Psoas muscle (tissue), 8 donors: Measurements from ENCODE around the gene SBNO2. TPM values are rescaled to one million over a fixed set of nuclear protein-coding genes. Genes with fewer than 3 reads are reported as not detected.

Experiments used
- ATAC-seq, 4 donors: fragments of 200-7000 bp; cut with Tn5 transposase; one replicate each; pipeline ENCODE4 v1.9.1; 2020; ENCODE audit warnings: moderate library complexity in 3 of 4, mild to moderate bottlenecking in 2 of 4
- DNase-seq, 2 donors: peaks; one replicate each; pipeline ENCODE4 v3.0.0-alpha.2; 2020
- H3K27ac ChIP-seq: fragments of 200-600 bp; one replicate; pipeline ENCODE4 v1.8.0; 2022
- H3K27me3 ChIP-seq, 3 donors: fragments of 200-600 bp in 1 of 3; one replicate each; pipeline versions ENCODE4 v1.6.1 to v1.8.0; 2013 to 2022; ENCODE audit warnings: low read length in 2 of 3, mild to moderate bottlenecking in 2 of 3, moderate library complexity in 1 of 3; ENCODE audit not compliant: insufficient read depth in 3 of 3
- H3K36me3 ChIP-seq, 2 donors: fragments of 200-600 bp in 1 of 2; one replicate each; pipeline versions ENCODE4 v1.6.1 to v1.8.0; 2013 to 2022; ENCODE audit warnings: low read depth in 1 of 2, mild to moderate bottlenecking in 1 of 2, moderate library complexity in 1 of 2; ENCODE audit not compliant: insufficient read depth in 1 of 2
- H3K4me1 ChIP-seq: fragments of 200-600 bp; one replicate; pipeline ENCODE4 v1.8.0; 2022
- H3K4me3 ChIP-seq: fragments of 200-600 bp; one replicate; pipeline ENCODE4 v1.8.0; 2022; ENCODE audit warnings: mild to moderate bottlenecking
- H3K9me3 ChIP-seq: fragments of 200-600 bp; one replicate; pipeline ENCODE4 v1.8.0; 2022
- WGBS, 3 donors: extraction: QIAGEN DNeasy Blood & Tissue Kit; methylation state at CpG; one replicate each; pipeline versions ENCODE4 v1.1.6 to v1.1.7; 2013; 5-methylcytosine and 5-hydroxymethylcytosine counted together
- intact Hi-C, 2 donors: fragments of 100-400 bp; cut with DNase I; formaldehyde crosslinking; loops; one replicate each; pipeline versions ENCODE4 v1.11.0 to v1.14.2; 2022
- polyA plus RNA-seq, 3 donors: library from polyadenylated mRNA; stranded (reverse); fragments of 200-250 nt; gene quantifications; one replicate each; pipeline ENCODE4 v1.2.3, GENCODE V29; 2013
- total RNA-seq, 4 donors: library from RNA; stranded (reverse); fragmentation: NEBNext Ultra II Directional in 2 of 4; extraction: Animal tissue kit (Norgen Biotek cat#: 25700) in 2 of 4; gene quantifications; one replicate each; pipeline versions ENCODE4 v1.2.1 to v1.2.4, GENCODE V29; 2021 to 2023
- TF ChIP-seq, protein P1 (sequence below): fragments of 200-600 bp; IDR thresholded peaks from one replicate; pipeline ENCODE4 v1.8.0; 2022; ENCODE audit warnings: antibody characterized with exemption
- donor health status: healthy with polysubstance abuse.
- donor health status: DM: no; HTN: no; CAD: no; lungs with moderate emphysema.
- donor health status: Bipolar disorder and iron deficiency.
- donor health status: healthy.
- donor health status: DM: yes; HTN: yes; CAD: no.
- donor health status: DM: no; HTN: no; CAD: no.
- donor health status: DM: no; HTN: no; CAD: no.
- donor health status: DM: yes; HTN: yes; CAD: no.

Gene SBNO2
- total and polyA plus RNA-seq, 7 donors = 18.5 to 138 (median 47.2) TPM

- Histone ChIP-seq H3K36me3 (peaks cover 0 to 47% of the 10 kb centered on the region in 2 donors), H3K4me3 (no peak overlapping the region), H3K27ac (no peak overlapping the region), H3K9me3 (no peaks in the 10 kb centered on the region), H3K4me1 (no peaks in the 10 kb centered on the region), H3K27me3 (no peaks in the 10 kb centered on the region)
- intact Hi-C loops = no loop called here
- WGBS, 3 donors = 95 to 97% (median 96%) methylated on average over 24 to 26 of the region's 26 CpGs
- ATAC-seq (no peak), DNase-seq (no peak)
- TF ChIP-seq, protein P1, sequence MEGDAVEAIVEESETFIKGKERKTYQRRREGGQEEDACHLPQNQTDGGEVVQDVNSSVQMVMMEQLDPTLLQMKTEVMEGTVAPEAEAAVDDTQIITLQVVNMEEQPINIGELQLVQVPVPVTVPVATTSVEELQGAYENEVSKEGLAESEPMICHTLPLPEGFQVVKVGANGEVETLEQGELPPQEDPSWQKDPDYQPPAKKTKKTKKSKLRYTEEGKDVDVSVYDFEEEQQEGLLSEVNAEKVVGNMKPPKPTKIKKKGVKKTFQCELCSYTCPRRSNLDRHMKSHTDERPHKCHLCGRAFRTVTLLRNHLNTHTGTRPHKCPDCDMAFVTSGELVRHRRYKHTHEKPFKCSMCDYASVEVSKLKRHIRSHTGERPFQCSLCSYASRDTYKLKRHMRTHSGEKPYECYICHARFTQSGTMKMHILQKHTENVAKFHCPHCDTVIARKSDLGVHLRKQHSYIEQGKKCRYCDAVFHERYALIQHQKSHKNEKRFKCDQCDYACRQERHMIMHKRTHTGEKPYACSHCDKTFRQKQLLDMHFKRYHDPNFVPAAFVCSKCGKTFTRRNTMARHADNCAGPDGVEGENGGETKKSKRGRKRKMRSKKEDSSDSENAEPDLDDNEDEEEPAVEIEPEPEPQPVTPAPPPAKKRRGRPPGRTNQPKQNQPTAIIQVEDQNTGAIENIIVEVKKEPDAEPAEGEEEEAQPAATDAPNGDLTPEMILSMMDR = no peak
These were observed 28.2 kb downstream of the SBNO2 start for GRCh38 chr19:1145635-1146411.

DNA sequence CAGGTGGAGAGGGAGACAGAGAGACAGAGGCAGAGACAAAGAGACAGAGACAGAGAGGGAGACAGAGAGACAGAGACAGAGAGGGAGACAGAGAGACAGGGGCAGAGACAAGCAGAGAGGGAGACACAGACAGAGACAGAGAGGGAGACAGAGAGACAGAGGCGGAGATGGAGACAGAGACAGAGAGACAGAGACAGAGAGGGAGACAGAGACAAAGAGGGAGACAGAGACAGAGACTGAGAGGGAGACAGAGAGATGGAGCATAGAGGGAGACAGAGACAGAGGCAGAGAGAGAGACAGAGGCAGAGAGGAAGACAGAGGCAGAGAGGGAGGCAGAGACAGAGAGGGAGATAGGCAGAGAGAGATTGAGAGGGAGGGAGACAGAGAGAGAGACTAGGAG is 29.3 kb downstream of the SBNO2 start:
- ATAC-seq = no peak
- intact Hi-C loops = no loop called here
- TF ChIP-seq, protein P1 = no peak
- Histone ChIP-seq H3K9me3 (no peaks in the 10 kb centered on the region), H3K4me1 (no peaks in the 10 kb centered on the region), H3K4me3 (no peak overlapping the region), H3K27me3 (no peaks in the 10 kb centered on the region), H3K27ac (no peak overlapping the region), H3K36me3 (peaks cover 0 to 43% of the 10 kb centered on the region in 2 donors)
- 97 to 100% (median 100%) methylated on average over 1 of the region's 1 CpG for WGBS, 3 donors
- no peak for DNase-seq

DNA sequence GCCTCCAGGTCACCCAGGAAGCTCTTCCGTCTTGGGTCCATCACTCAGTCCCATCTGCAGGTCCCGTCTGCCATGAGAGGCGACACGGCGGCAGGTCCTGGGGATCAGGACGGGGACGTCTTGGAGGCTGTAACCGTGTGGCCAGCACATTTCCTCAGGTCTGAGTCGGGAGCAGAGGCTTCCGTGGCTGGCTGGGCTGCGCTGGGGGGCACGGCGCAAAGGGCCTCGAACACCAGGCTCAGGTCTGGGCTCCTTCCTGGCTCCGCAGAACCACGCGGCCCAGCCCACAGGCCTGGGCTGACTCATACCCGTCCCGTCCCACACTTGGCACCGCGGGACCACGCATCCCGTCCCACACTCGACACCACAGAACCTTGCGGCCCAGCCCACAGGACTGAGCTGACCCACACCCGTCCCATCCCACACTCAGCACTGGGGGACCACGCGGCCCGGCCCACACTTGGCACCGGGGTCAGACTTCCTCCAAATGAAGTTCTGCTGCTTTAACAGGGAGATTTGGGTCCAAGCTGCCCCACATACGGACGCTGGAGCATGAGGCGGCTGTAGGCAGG is 30.2 kb downstream of the SBNO2 start:
- no peaks in the 10 kb centered on the region for H3K4me1 ChIP-seq
- TF ChIP-seq, protein P1 = no peak
- H3K27me3 ChIP-seq = no peaks in the 10 kb centered on the region
- WGBS, 3 donors = 93 to 96% (median 96%) methylated on average over 31 to 33 of the region's 33 CpGs
- ATAC-seq = peak in 2 of 4 donors; percentile 19 to 20
- intact Hi-C loops = no loop called here
- H3K36me3 ChIP-seq = peaks cover 0 to 35% of the 10 kb centered on the region in 2 donors
- peak in 1 of 2 donors; percentile 42 for DNase-seq
- no peaks in the 10 kb centered on the region for H3K9me3 ChIP-seq
- H3K27ac ChIP-seq = no peak overlapping the region
- H3K4me3 ChIP-seq = no peak overlapping the region

- Histone ChIP-seq H3K27ac (no peak overlapping the region), H3K36me3 (peaks cover 0 to 25% of the 10 kb centered on the region in 2 donors), H3K4me1 (no peaks in the 10 kb centered on the region), H3K27me3 (no peaks in the 10 kb centered on the region), H3K9me3 (no peaks in the 10 kb centered on the region), H3K4me3 (no peak overlapping the region)
- WGBS, 3 donors = 86 to 90% (median 87%) methylated on average over 5 of the region's 5 CpGs
- intact Hi-C loops = no loop called here
- TF ChIP-seq, protein P1 = no peak
- ATAC-seq (peak; percentile 31 to 45 (median 36)), DNase-seq (no peak)
These were observed 32.1 kb downstream of the SBNO2 start for GRCh38 chr19:1141944-1142343.
